DOHH2 (cell line): ENCODE measurements around the gene APOA5.
"Not testable (repeated sequence)": the region's sequence is repeated elsewhere in the genome, so short reads cannot be mapped to it uniquely, and the experiment has no call there.

Source experiments
- EZH2phosphoT487 ChIP-seq: fragments of 200-600 bp; sonication (generic); IDR thresholded peaks from 2 replicates; pipeline ENCODE4 v1.6.1; 2017; ENCODE audit warnings: borderline replicate concordance, mild to moderate bottlenecking, antibody characterized with exemption, low read length, moderate library complexity, mixed read lengths
- TF ChIP-seq, protein P1 (sequence below): fragments of 200-600 bp; sonication (generic); IDR thresholded peaks from one replicate; pipeline ENCODE4 v1.5.1; 2014; ENCODE audit warnings: antibody characterized with exemption, mild to moderate bottlenecking, low read depth, low read length; ENCODE audit not compliant: poor library complexity, severe bottlenecking

DNA sequence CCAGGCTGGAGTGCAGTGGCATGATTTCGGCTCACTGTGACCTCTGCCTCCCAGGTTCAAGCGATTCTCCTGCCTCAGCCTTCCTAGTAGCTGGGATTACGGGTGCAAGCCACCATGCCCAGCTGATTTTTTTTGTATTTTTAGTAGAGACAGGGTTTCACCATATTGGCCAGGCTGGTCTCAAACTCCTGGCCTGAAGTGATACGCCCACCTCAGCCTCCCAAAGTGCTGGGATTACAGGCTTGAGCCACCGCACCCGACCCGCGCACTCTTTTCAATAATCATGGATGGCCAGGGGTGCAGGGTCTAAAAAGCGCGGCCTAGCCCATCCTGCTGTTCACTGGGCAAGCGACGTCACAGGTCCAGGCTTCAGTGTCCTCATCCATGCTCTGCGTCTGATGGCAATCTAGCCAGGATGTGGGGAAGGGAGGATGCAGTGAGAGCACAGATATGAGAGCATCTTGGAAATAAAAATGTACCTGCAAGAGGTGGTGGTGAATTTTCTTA, 42.9 kb upstream of the APOA5 start:
- TF ChIP-seq, protein P1, sequence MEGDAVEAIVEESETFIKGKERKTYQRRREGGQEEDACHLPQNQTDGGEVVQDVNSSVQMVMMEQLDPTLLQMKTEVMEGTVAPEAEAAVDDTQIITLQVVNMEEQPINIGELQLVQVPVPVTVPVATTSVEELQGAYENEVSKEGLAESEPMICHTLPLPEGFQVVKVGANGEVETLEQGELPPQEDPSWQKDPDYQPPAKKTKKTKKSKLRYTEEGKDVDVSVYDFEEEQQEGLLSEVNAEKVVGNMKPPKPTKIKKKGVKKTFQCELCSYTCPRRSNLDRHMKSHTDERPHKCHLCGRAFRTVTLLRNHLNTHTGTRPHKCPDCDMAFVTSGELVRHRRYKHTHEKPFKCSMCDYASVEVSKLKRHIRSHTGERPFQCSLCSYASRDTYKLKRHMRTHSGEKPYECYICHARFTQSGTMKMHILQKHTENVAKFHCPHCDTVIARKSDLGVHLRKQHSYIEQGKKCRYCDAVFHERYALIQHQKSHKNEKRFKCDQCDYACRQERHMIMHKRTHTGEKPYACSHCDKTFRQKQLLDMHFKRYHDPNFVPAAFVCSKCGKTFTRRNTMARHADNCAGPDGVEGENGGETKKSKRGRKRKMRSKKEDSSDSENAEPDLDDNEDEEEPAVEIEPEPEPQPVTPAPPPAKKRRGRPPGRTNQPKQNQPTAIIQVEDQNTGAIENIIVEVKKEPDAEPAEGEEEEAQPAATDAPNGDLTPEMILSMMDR, result not testable (repeated sequence)
- not testable (repeated sequence) for TF ChIP-seq EZH2phosphoT487
